RCC 7860 (cell line): Measurements from ENCODE around the gene CPLX1.

Source experiments
- DNase-seq: peaks from one replicate; pipeline ENCODE4 v3.0.0-alpha.2; 2015; ENCODE audit warnings: low spot score
- FAIRE-seq: peaks from 2 replicates; lab custom pipeline; 2012; peaks lifted over from hg19 to GRCh38; lab: Jason Lieb, UNC

Gene CPLX1

GRCh38 chr4:794900-795725 lies 30.8 kb downstream of the CPLX1 start:
- DNase-seq (no peak), FAIRE-seq (no peak)

- no peak for FAIRE-seq
- no peak for DNase-seq
Measured at GRCh38 chr4:793941-794621, 31.8 kb downstream of the CPLX1 start.

GRCh38 chr4:793093-793861 lies 32.7 kb downstream of the CPLX1 start:
- no peak for DNase-seq
- FAIRE-seq: no peak

DNA sequence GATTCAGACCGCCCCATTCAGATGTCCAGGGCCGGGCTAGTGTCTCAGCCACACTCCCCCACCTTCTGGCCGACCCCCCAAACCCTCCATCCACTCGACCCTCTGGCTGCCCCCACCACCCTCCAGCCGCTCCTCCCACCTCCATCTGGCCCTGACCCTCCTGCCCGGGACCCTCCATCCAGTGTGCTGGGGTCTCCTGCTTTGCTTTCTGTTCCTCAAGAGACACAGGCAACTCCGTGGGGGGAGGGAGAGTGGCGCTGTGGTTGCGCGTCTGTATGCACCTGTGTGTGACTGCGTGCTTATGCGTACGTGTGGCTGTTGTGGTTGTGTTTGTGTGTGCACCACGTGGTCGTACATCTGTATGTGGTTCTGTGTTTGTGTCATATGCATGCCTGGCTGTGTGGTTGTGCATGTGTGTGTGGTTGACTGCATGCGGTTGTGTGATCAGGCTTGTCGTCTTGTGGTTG lies 33.3 kb downstream of the CPLX1 start:
- no peak for DNase-seq
- no peak for FAIRE-seq

DNA sequence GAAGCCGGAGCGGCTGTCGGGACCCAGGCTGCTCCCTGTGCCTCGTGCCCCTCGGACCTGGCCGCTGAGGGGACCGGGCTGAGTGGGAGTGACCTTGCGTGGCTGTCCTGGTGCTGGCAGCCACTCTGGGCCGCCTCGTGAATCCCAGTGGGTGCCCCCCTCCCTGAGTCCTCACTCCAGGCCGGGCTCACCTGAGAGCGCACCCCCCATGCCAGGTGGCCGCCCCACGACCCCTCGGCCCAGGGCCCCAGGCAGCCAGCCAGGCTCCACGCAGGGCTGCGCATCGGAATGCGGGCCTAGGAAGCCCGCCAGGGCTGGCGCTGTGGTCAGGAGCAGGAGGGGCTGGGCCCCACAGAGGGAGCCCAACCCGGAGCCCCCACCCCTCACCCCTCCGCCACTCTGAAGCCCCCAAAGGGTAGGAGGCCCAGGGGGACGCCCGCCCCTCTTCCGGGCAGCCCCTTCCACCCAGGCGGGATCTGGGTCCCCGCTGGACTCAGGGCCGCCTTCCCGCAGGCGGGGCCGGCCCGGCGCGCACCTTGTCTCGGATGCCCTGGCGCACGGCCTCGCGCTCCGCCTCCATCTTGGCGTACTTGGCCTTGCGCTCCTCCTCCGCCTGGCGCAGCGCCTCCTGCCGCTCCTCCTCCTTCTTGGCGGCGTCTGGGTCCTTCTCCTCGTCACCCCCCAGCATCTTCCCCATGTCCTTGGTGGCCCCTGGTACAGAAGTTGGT lies 33.9 kb downstream of the CPLX1 start:
- FAIRE-seq (no peak), DNase-seq (no peak)

DNA sequence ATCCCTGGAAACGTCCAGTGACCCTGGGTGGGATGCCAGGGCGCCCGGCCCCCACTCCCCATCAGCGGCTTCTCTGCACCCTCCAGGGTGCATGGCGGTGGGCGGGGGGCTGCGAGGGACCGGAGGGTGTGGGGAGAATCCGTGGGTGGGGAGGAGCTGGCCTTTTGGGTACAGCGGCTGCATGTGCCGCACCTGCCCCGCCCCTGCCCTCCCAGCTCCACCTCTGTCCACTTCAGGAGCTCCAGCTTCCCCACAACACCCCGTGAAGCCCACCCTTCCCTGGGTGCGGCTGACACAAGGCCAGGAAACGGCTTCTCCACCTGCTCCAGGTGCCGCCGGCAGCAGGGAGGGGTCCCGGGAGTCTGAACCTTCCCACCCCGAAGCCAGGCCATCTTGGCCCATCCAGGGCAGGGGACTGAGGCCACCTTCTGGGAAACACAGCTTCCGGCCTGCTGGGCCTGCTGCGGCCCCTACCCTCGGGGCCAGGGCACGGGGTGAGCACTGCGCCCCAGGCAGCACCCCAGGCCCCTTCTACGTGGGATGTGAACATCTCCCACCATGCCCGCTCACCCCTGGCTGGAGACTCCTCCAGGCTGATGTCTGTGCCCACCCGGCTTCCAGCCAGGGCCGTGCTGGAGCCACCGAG lies 34.6 kb downstream of the CPLX1 start:
- no peak for DNase-seq
- no peak for FAIRE-seq

- no peak for DNase-seq
Measured at GRCh38 chr4:790466-790820, 35.5 kb downstream of the CPLX1 start.

DNA sequence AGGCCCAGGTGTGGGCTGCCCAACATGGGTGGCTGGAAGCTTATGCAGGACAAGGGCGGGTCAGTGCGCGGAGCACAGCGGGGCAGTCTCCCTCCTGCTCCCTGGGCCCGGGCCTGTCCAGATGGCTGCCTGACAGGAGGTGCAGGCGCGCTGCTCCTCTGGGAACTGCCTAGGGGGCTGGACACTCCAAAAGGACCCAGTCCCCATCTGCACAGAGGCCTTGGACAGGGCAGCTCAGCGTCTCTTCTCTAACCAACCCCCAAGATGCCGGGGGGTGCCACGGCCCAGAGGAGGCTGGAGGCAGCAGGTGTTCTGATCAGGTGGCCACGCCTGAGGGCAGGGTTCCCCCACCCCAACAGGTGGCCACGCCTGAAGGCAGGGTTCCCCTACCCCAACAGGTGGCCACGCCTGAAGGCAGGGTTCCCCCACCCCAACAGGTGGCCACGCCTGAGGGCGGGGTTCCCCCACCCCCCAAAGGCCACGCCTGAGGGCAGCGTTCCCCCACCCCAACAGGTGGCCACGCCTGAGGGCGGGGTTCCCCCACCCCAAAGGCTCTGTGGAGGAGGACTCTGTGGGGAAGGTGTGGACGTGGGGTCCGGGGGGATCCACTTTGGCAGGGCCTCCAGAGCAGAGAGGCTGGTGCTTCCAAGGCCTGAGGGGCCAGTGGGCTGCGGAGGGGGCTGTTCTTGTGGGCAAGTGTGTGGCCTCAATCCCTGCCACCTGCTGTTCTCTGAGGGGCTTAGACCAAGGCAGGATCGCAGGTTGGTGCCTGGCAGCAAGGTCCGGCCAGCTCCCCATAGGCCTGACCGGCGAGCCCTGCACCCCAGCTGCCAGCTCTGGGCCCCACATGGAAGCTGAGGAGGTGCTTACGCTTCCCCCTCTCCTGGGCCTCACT lies 36.1 kb downstream of the CPLX1 start:
- DNase-seq (no peak), FAIRE-seq (no peak)

More at GRCh38 chr4:790466-790820, 35.5 kb downstream of the CPLX1 start:
- FAIRE-seq: no peak

DNA sequence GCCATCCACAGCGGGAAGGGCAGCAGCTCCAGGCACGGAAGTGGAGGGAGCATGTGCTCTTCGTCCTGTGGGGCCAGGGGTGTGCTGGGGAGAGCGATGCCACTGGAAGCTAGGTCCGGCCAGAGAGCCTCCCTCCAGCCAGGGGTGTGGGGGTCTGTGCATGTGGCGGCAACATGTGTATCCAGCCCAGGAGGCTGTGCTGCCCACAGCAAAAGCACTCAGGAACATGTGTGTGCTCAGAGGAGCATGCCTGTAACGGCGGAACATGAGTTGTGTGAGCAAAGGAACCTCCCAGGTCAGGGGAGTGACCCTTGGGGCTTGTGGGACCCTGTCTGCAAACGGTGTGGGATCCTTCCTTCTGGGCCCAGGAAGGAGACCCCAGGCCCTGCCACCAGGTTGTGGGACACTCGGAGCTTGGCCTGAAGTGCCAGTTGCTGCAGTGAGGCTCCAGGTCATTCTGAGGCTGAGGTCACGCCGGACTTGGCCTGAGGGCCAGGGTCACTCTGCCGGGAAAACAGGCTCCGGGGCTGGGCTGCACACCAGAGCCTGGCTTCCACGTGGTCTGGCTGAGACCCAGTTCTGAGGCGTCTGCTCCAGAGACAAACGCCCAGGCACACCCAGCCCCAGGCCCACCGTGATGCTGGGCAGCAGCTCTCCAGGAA lies 37.2 kb downstream of the CPLX1 start:
- FAIRE-seq: no peak
- DNase-seq: no peak

DNA sequence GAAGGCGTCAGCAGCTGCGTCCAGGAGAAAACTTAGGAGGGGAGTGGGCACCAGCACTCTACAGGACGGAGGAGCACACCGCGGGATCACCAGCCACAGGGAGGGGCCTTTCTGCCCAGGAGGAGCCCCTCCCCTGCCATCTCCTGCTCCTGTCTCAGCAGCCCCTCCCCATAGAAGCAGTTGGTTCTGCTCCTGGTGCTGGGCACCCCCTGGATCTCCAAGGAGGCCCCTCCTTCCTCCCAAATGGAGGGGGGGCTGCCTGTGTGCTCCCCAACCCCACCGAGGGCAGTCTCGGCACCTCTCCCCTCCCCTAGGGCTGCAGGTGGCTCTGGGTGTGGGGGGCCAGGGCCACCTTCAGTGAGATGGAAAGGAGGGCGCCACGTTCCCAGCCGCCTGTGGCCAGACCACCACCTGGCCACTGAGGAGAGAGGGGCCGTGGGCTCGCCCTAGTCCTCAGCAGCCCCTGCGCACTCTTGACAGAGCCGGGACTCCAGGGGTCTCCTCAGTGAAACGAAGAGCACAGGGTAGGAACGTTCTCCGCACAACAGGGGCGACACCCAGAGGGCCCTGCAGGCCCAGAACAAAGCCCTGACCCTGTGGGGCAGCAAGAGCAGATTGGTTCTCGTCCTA lies 37.8 kb downstream of the CPLX1 start:
- FAIRE-seq (no peak), DNase-seq (no peak)

- no peak for FAIRE-seq
- no peak for DNase-seq
Measured at GRCh38 chr4:787561-787981, 38.4 kb downstream of the CPLX1 start.

DNA sequence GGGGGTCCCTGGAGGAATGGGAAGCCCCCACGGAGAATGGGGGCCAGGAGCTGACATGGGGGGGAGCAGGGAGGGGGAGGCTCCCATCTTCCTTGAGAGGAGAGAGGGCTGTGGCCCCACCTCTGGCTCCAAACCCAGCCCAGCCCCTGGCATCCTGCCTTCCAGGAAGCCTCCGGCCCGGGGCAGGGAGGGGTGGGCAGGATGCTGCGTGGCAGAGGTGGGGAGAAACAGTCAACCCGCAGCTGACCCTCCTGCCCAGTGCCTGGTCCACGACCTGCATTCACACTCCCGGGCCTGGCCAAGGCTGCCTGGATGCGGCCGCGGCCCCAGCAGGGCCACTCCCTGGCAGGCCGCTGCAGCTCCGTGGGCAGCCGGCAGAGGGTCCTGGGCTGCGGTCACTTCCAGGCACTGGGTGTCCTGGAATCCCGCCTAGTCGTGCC lies 39.0 kb downstream of the CPLX1 start:
- DNase-seq (no peak), FAIRE-seq (no peak)

DNA sequence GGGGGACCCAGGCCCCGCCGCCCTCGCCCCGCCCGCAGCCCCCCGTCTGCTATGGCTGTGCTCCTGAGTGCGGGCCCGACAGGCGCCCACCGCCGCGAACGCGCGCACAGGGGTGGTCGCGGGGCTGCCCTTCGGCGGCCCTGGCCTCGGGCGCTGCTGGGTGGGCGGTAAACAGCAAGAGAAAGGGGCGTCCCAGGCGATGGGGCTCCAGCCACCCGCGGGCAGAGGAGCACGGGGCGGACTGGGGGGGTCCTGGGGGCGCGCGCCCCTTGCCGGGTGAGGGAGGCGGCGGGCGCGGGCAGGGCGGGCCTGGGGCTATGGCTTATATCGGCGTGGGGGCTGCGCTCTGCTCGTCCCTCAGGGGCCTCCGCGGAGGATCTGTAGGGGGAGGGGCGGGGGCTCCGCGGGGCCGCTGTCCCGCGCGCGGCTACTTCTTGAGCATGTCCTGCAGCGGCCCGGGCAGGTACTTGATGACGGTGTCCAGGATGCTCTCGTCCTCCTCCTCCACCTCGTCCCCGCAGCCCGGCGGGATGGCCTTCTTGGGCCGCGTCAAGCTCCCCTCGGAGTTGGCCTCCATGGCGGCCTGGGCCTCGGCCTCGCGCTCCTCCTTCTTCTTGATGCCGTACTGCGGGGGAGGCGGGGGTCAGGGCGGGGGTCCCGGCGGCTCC lies 39.7 kb downstream of the CPLX1 start:
- no peak for FAIRE-seq
- DNase-seq: no peak

- DNase-seq (no peak), FAIRE-seq (no peak)
Measured at GRCh38 chr4:785332-786073, 40.4 kb downstream of the CPLX1 start.

- no peak for DNase-seq
- FAIRE-seq: no peak
Measured at GRCh38 chr4:784401-785331, 41.3 kb downstream of the CPLX1 start.
